SK-MEL-5 (cell line): Measurements from ENCODE around the gene CCDC181. TPM values are rescaled to one million over a fixed set of nuclear protein-coding genes. Genes with fewer than 3 reads are reported as not detected.
"Not testable (repeated sequence)": the region's sequence is repeated elsewhere in the genome, so short reads cannot be mapped to it uniquely, and the experiment has no call there.

Experiments used
- DNase-seq: peaks from one replicate; pipeline ENCODE4 v3.0.0-alpha.2; 2016; ENCODE audit warnings: low read depth, low spot score
- in situ Hi-C: cut with HindIII; loops from 2 replicates; pipeline ENCODE4 v1.10.0; 2016; ENCODE audit warnings: low sequenced_read_pairs, high pct_unique_total_duplicates, low pct_unique_long_range_greater_than_20kb
- total RNA-seq: library from RNA; depleted of rRNA; stranded (reverse); fragments of >200 nt; shearing (Covaris generic); gene quantifications from 2 replicates; pipeline ENCODE4 v1.2.3, GENCODE V29; 2014

The CCDC181 gene
- total RNA-seq, 1 experiment from 2014 or later, result not detected

- no peak for DNase-seq
- in situ Hi-C loops, result no loop called here
These were observed 1.0 kb downstream of the CCDC181 start for GRCh38 chr1:169426174-169426705.

- in situ Hi-C loops, result no loop called here
- DNase-seq, result no peak
These were observed 6.0 kb downstream of the CCDC181 start for GRCh38 chr1:169421309-169421708.

- in situ Hi-C loops, result no loop called here
- DNase-seq, result no peak
These were observed 12.3 kb downstream of the CCDC181 start for GRCh38 chr1:169414952-169415351.

- DNase-seq, in situ Hi-C loops: not testable (repeated sequence)
These were observed 18.9 kb downstream of the CCDC181 start for GRCh38 chr1:169408340-169408739.

- DNase-seq, in situ Hi-C loops: not testable (repeated sequence)
These were observed 24.7 kb downstream of the CCDC181 start for GRCh38 chr1:169402578-169402977.

- DNase-seq, result no peak
- in situ Hi-C loops, result no loop called here
These were observed 31.3 kb downstream of the CCDC181 start for GRCh38 chr1:169395955-169396354.

GRCh38 chr1:169392406-169392805, 34.9 kb downstream of the CCDC181 start:
- in situ Hi-C loops, result no loop called here
- no peak for DNase-seq

GRCh38 chr1:169390303-169390702, 37.0 kb downstream of the CCDC181 start:
- DNase-seq, result no peak
- in situ Hi-C loops, result no loop called here

GRCh38 chr1:169387399-169387798, 39.9 kb downstream of the CCDC181 start:
- in situ Hi-C loops, result no loop called here
- no peak for DNase-seq

- DNase-seq, result no peak
- in situ Hi-C loops, result no loop called here
These were observed 43.8 kb downstream of the CCDC181 start for GRCh38 chr1:169383449-169383848.

- in situ Hi-C loops, result no loop called here
- no peak for DNase-seq
These were observed 46.1 kb downstream of the CCDC181 start for GRCh38 chr1:169381162-169381561.

- in situ Hi-C loops, result no loop called here
- DNase-seq, result no peak
These were observed 55.9 kb downstream of the CCDC181 start for GRCh38 chr1:169371404-169371803.

GRCh38 chr1:169368406-169368769, 58.9 kb downstream of the CCDC181 start:
- no peak for DNase-seq
- in situ Hi-C loops, result no loop called here

- DNase-seq, result peak; percentile 97
- in situ Hi-C loops, result no loop called here
These were observed 59.4 kb downstream of the CCDC181 start, which contains the start of the genes BLZF1 and NME7 for GRCh38 chr1:169367686-169368405. Gene BLZF1 (plus strand): TSS chr1:169368195. CDS start chr1:169369523, 1,328 bp downstream. Gene NME7 (minus strand): TSS chr1:169367797. CDS start chr1:169367710, 87 bp downstream.

GRCh38 chr1:169367096-169367685, 60.1 kb downstream of the CCDC181 start:
- no peak for DNase-seq
- in situ Hi-C loops, result no loop called here

GRCh38 chr1:169364948-169365347, 62.3 kb downstream of the CCDC181 start:
- no peak for DNase-seq
- in situ Hi-C loops, result no loop called here

GRCh38 chr1:169363046-169363730, 64.1 kb downstream of the CCDC181 start:
- in situ Hi-C loops, result no loop called here
- DNase-seq, result no peak

GRCh38 chr1:169361281-169361680, 66.0 kb downstream of the CCDC181 start:
- no peak for DNase-seq
- in situ Hi-C loops, result no loop called here
